Peyer's patch (tissue), 4 donors: ENCODE results near the gene GMEB2.

Experiments
- CTCF ChIP-seq, 6 experiments: fragments of 450-650 bp in 4 of 6; fragments of 200-600 bp in 2 of 6; sonication (generic) in 1 of 6; IDR thresholded peaks; one replicate each; pipeline ENCODE4 v1.5.1; 2017 to 2019; ENCODE audit warnings: antibody characterized with exemption in 6 of 6, mild to moderate bottlenecking in 3 of 6, moderate library complexity in 1 of 6
- POLR2A ChIP-seq, 2 donors: fragments of 450-650 bp; IDR thresholded peaks; one replicate each; pipeline ENCODE4 v1.5.1; 2017; ENCODE audit warnings: antibody characterized with exemption in 2 of 2, mild to moderate bottlenecking in 2 of 2, moderate library complexity in 2 of 2

DNA sequence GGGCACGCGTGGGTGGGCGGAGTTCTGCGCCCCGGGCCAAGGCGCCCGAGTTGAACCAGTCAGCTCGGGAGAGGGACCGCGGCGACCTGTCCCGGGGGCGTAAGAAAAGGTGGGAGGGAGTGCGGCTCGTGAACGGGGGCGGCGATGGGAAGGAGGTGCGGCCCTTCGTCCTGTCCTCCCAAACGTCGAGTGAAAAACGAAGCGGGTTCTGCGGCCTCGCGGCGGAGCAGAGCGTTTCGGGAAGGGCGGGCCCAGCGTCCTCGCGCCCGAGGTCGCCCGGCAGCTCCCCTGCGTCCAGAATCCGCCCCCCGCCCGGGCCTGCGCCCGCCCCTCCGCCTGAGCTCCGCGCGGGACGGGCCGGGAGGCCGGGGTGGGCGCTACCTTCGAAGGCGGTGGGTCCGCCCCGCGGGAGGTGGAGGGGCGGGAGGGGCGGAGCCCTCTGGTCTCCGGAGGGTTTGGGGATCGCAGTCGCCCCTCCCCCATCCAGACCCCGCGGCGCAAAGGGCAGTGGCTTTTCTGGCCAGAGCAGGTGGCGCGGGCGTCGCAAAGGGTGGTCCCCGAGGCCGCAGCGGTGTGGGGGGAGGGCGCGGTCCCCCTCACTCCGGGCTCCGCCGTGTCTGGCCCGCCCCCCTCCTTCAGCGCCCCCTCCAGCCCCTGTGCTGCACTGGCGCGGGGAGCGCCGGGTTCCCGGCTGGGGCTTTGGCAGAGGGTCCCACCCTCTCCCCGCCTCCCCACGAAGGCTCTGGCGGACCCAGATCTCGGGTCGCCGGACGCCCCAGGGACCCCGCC lies 25.5 kb upstream of the GMEB2 start:
- TF ChIP-seq CTCF (IDR thresholded peaks at IDR 0.05) (no peak), POLR2A (IDR thresholded peaks at IDR 0.05) (no peak)
